Panc1 (cell line): Measurements from ENCODE around the gene RBMS3. TPM values are rescaled to one million over a fixed set of nuclear protein-coding genes. Genes with fewer than 3 reads are reported as not detected.

ENCODE experiments used
- ATAC-seq: fragments of 200-7000 bp; cut with Tn5 transposase; 2 replicates; pipeline ENCODE4 v1.9.1; 2020; ENCODE audit warnings: mild to moderate bottlenecking, moderate library complexity
- BruUV-seq: library from RNA; stranded (reverse); fragments of 400-500 nt; replicated peaks from 2 replicates; lab custom pipeline; 2021; lab: Mats Ljungman, UMichigan
- CTCF ChIA-PET: fragments of 300-600 bp; sonication (Branson Sonifier 250); formaldehyde crosslinking; loops from one replicate; lab custom pipeline; 2022; ENCODE audit warnings: antibody characterized with exemption; lab: Charles Lee
- POLR2A ChIA-PET: fragments of 300-600 bp; sonication (Branson Sonifier 250); formaldehyde crosslinking; loops from one replicate; lab custom pipeline; 2022; ENCODE audit warnings: antibody characterized with exemption; lab: Charles Lee
- DNase-seq: peaks from one replicate; pipeline ENCODE4 v3.0.0-alpha.2; 2010; ENCODE audit warnings: low read depth, low spot score
- H3K27ac ChIP-seq: 2 replicates; pipeline ENCODE4 v1.5.1; 2011; ENCODE audit warnings: mild to moderate bottlenecking, low read length, inconsistent platforms
- H3K27me3 ChIP-seq: fragments of 200-500 bp; sonication (Bioruptor generic); 2 replicates; pipeline ENCODE4 v1.6.0; 2014; ENCODE audit warnings: low read length, inconsistent platforms; ENCODE audit not compliant: control insufficient read depth, insufficient read depth
- H3K36me3 ChIP-seq: fragments of 200-500 bp; sonication (Bioruptor generic); 2 replicates; pipeline ENCODE4 v1.5.1; 2014; ENCODE audit warnings: inconsistent platforms, mild to moderate bottlenecking, low read length, moderate library complexity; ENCODE audit not compliant: control insufficient read depth, insufficient read depth
- H3K4me1 ChIP-seq: 2 replicates; pipeline ENCODE4 v1.5.1; 2011; ENCODE audit warnings: inconsistent platforms, mild to moderate bottlenecking, low read length, moderate library complexity; ENCODE audit not compliant: control insufficient read depth, insufficient read depth
- H3K4me3 ChIP-seq, 2 experiments: 2 replicates each; pipeline ENCODE4 v1.5.1; 2011 to 2012; ENCODE audit warnings: low read depth in 2 of 2, low read length in 2 of 2, mild to moderate bottlenecking in 2 of 2, inconsistent platforms in 1 of 2, moderate library complexity in 1 of 2
- H3K9me3 ChIP-seq: fragments of 200-500 bp; sonication (Bioruptor generic); 2 replicates; pipeline ENCODE4 v1.5.1; 2014; ENCODE audit warnings: low read depth, mild to moderate bottlenecking, inconsistent platforms, low read length, moderate library complexity; ENCODE audit not compliant: control insufficient read depth, insufficient read depth
- POLR2AphosphoS5 ChIP-seq: IDR thresholded peaks from 2 replicates; pipeline ENCODE4 v1.6.1; 2012; ENCODE audit warnings: mild to moderate bottlenecking, low read depth, low read length, moderate library complexity
- SIN3A ChIP-seq: IDR thresholded peaks from 2 replicates; pipeline ENCODE4 v1.6.1; 2012; ENCODE audit warnings: low read depth, mild to moderate bottlenecking, low read length, moderate library complexity, borderline replicate concordance; ENCODE audit not compliant: insufficient read depth
- TCF7L2 ChIP-seq: IDR thresholded peaks from 2 replicates; pipeline ENCODE4 v1.6.1; 2011; ENCODE audit warnings: mild to moderate bottlenecking, low read depth, low read length, inconsistent platforms
- in situ Hi-C: cut with HindIII; loops from 2 replicates; pipeline ENCODE4 v1.10.0; 2016; ENCODE audit warnings: low sequenced_read_pairs, low pct_unique_long_range_greater_than_20kb
- intact Hi-C: fragments of 100-400 bp; cut with micrococcal nuclease; formaldehyde crosslinking; loops from one replicate; pipeline ENCODE4 v1.10.0; 2022; ENCODE audit not compliant: unreplicated experiment
- total RNA-seq: library from RNA; stranded (reverse); gene quantifications from one replicate; pipeline ENCODE4 v1.2.1, GENCODE V29; 2021; ENCODE audit not compliant: unreplicated experiment
- TF ChIP-seq, protein P1 (sequence below): fragments of 450-650 bp; IDR thresholded peaks from 2 replicates; pipeline ENCODE4 v1.5.1; 2017; ENCODE audit warnings: mild to moderate bottlenecking
- TF ChIP-seq, protein P2 (sequence below), 2 experiments: IDR thresholded peaks; 2 replicates each; pipeline ENCODE4 v1.6.1; 2011 to 2012; ENCODE audit warnings: low read depth in 2 of 2, control low read depth in 1 of 2, low read length in 1 of 2, mild to moderate bottlenecking in 1 of 2, moderate library complexity in 1 of 2; ENCODE audit not compliant: insufficient read depth in 1 of 2

RBMS3 gene
- total RNA-seq, 1 experiment from 2014 or later, result 1.1 TPM

DNA sequence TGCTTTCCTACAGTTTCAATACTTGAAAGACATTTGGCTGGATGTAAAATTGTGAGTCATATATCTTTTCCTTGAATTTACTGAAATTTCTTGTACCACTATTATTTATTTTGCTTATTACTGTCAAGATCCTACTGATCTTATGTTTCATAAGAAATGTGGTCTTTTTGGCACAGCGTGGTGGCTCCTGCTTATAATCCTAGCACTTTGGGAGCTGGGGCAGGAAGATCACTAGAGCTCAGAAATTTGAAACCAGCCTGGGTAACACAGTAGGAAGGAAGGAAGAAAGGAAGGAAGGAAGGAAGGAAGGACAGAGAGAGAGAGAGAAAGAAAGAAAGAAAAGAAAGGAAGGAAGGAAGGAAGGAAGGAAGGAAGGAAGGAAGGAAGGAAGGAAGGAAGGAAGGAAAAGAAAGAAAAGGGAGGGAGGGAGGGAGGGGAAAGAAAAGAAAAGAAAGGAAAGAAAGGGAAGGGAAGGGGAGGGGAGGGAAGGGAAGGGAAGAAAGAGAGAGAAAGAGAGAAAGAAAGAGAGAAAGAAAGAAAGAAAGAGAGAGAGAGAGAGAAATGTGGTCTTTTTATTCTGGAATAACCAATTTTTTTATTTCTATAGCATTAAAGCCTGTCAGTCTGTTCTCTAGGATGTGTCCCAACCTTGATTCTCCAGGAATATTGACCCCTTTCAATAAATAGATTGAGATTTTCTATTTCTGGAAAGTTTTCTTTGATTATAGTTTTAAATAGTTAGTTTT lies 753.5 kb downstream of the RBMS3 start:
- in situ Hi-C loops (no loop called here), intact Hi-C loops (no loop called here)
- ChIA-PET POLR2A (no interaction called here), CTCF (no interaction called here)
- no peak for ATAC-seq
- BruUV-seq, result no TSS peak
- Histone ChIP-seq H3K36me3 (no peaks in the 10 kb centered on the region), H3K27me3 (no peaks in the 10 kb centered on the region), H3K9me3 (no peaks in the 10 kb centered on the region), H3K27ac (no peak overlapping the region), H3K4me1 (no peaks in the 10 kb centered on the region), H3K4me3 (no peak overlapping the region)
- no peak for TF ChIP-seq POLR2AphosphoS5
- TF ChIP-seq, protein P1, sequence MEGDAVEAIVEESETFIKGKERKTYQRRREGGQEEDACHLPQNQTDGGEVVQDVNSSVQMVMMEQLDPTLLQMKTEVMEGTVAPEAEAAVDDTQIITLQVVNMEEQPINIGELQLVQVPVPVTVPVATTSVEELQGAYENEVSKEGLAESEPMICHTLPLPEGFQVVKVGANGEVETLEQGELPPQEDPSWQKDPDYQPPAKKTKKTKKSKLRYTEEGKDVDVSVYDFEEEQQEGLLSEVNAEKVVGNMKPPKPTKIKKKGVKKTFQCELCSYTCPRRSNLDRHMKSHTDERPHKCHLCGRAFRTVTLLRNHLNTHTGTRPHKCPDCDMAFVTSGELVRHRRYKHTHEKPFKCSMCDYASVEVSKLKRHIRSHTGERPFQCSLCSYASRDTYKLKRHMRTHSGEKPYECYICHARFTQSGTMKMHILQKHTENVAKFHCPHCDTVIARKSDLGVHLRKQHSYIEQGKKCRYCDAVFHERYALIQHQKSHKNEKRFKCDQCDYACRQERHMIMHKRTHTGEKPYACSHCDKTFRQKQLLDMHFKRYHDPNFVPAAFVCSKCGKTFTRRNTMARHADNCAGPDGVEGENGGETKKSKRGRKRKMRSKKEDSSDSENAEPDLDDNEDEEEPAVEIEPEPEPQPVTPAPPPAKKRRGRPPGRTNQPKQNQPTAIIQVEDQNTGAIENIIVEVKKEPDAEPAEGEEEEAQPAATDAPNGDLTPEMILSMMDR, result no peak
- TF ChIP-seq, protein P2, sequence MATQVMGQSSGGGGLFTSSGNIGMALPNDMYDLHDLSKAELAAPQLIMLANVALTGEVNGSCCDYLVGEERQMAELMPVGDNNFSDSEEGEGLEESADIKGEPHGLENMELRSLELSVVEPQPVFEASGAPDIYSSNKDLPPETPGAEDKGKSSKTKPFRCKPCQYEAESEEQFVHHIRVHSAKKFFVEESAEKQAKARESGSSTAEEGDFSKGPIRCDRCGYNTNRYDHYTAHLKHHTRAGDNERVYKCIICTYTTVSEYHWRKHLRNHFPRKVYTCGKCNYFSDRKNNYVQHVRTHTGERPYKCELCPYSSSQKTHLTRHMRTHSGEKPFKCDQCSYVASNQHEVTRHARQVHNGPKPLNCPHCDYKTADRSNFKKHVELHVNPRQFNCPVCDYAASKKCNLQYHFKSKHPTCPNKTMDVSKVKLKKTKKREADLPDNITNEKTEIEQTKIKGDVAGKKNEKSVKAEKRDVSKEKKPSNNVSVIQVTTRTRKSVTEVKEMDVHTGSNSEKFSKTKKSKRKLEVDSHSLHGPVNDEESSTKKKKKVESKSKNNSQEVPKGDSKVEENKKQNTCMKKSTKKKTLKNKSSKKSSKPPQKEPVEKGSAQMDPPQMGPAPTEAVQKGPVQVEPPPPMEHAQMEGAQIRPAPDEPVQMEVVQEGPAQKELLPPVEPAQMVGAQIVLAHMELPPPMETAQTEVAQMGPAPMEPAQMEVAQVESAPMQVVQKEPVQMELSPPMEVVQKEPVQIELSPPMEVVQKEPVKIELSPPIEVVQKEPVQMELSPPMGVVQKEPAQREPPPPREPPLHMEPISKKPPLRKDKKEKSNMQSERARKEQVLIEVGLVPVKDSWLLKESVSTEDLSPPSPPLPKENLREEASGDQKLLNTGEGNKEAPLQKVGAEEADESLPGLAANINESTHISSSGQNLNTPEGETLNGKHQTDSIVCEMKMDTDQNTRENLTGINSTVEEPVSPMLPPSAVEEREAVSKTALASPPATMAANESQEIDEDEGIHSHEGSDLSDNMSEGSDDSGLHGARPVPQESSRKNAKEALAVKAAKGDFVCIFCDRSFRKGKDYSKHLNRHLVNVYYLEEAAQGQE (IDR thresholded peaks at IDR 0.05; ENCODE audit: insufficient read depth in 1 of 2, low read depth in 2 of 2, low read length in 1 of 2), result no peak
- no peak for TF ChIP-seq SIN3A
- TF ChIP-seq TCF7L2, result no peak
- no peak for DNase-seq

DNA sequence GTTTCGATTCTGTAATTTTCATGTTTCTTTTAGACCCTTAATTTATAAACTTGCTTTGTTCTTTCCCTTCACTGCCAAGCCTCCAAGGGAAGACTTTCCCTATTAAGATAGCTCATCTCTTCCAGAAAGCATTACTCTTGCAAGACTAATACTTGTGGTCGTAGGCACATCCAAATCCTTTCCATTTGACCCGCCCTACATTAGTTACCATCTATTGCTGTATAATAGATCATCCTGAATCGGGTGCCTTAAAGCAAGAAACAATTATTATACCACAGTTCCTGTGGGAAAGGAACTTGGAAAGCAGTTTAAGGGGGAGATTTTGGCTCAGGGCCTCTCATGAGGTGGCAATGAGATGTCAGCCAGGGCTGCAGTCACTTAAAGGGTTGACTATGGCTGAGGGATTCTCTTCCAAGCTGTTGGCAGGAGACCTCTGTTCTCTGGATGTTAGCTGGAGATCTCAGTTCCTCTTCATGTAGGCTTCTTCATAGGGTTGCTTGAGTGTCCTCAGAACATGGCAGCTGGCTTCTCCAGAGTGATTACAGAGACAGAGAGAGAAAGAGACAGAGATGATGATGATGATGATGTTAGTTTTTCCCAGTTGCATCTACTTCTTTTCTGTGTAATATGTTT lies 755.2 kb downstream of the RBMS3 start:
- in situ Hi-C loops, result no loop called here

More for the DNA sequence above, 755.2 kb downstream of the RBMS3 start:
- BruUV-seq, result no TSS peak
- Histone ChIP-seq H3K4me1 (no peaks in the 10 kb centered on the region), H3K9me3 (no peaks in the 10 kb centered on the region), H3K27ac (no peak overlapping the region), H3K27me3 (no peaks in the 10 kb centered on the region), H3K36me3 (no peaks in the 10 kb centered on the region), H3K4me3 (no peak overlapping the region)
- ChIA-PET CTCF (no interaction called here), POLR2A (interaction anchor here (0.6 to 0.7 kb wide), 2 partner anchors 23 to 622 kb away, joined by 3 read pairs; no protein-coding TSS in a partner anchor)
- intact Hi-C loops, result no loop called here
- TF ChIP-seq, protein P1, result no peak
- TF ChIP-seq POLR2AphosphoS5 (no peak), TCF7L2 (no peak), SIN3A (no peak)
- TF ChIP-seq, protein P2 (IDR thresholded peaks at IDR 0.05; ENCODE audit: insufficient read depth in 1 of 2, low read depth in 2 of 2, low read length in 1 of 2), result no peak
- no peak for ATAC-seq
- DNase-seq, result no peak
